SK-N-SH treated with all-trans-retinoic acid at 6 μM for 48 hours (cell line): ENCODE data around the gene PLPP1.
"Not testable (repeated sequence)": the region's sequence is repeated elsewhere in the genome, so short reads cannot be mapped to it uniquely, and the experiment has no call there.

ENCODE experiments used
- BACH2 ChIP-seq: fragments of 250-450 bp; sonication (Bioruptor Pico); IDR thresholded peaks from 2 replicates; pipeline ENCODE4 v1.9.0; 2021; ENCODE audit warnings: mild to moderate bottlenecking, borderline replicate concordance
- PATZ1 ChIP-seq: fragments of 250-450 bp; sonication (Bioruptor Pico); IDR thresholded peaks from 2 replicates; pipeline ENCODE4 v1.8.0; 2020; ENCODE audit warnings: mild to moderate bottlenecking, moderate library complexity, borderline replicate concordance
- PPARA ChIP-seq: fragments of 250-450 bp; sonication (Bioruptor Pico); IDR thresholded peaks from 2 replicates; pipeline ENCODE4 v1.5.0; 2020; ENCODE audit warnings: mild to moderate bottlenecking, borderline replicate concordance
- ZFP30 ChIP-seq: fragments of 450-650 bp; formaldehyde crosslinking; IDR thresholded peaks from 2 replicates; pipeline ENCODE4 v1.5.0; 2022; ENCODE audit warnings: mild to moderate bottlenecking, moderate library complexity

GRCh38 chr5:55505711-55506110 lies 29.1 kb downstream of the PLPP1 start:
- not testable (repeated sequence) for TF ChIP-seq BACH2, PATZ1, ZFP30, PPARA (CRISPR knock-in tag)
